K562 (cell line): Measurements from ENCODE around the gene PLD3. TPM values are rescaled to one million over a fixed set of nuclear protein-coding genes. Genes with fewer than 3 reads are reported as not detected.

ENCODE experiments used
- DNMT1 ChIP-seq: fragments of 450-650 bp; IDR thresholded peaks from 2 replicates; pipeline ENCODE4 v1.6.1; 2016; ENCODE audit warnings: antibody characterized with exemption, mild to moderate bottlenecking
- E2F3 ChIP-seq: fragments of 250-450 bp; sonication (Bioruptor Pico); IDR thresholded peaks from 2 replicates; pipeline ENCODE4 v1.4.0; 2020; ENCODE audit warnings: mild to moderate bottlenecking
- ETV1 ChIP-seq: fragments of 450-650 bp; conservative IDR thresholded peaks from 2 replicates; pipeline ENCODE4 v1.6.1; 2016; ENCODE audit warnings: missing genetic modification characterization, control low read depth, low read depth, missing compliant biosample characterization
- HDAC1 ChIP-seq, 2 experiments: fragments of 450-650 bp; IDR thresholded peaks; 2 replicates each; pipeline ENCODE4 v1.6.1; 2016 to 2017; ENCODE audit warnings: inconsistent platforms in 1 of 2, mild to moderate bottlenecking in 1 of 2, moderate library complexity in 1 of 2
- JUND ChIP-seq, 2 experiments: IDR thresholded peaks; 2 replicates in 1 of 2; 3 replicates in 1 of 2; pipeline ENCODE4 v1.6.1; 2011; ENCODE audit warnings: borderline replicate concordance in 2 of 2, low read depth in 2 of 2, low read length in 2 of 2, improper control_type of control experiment in 1 of 2, missing biosample characterization in 1 of 2, missing genetic modification characterization in 1 of 2, missing genetic modification reagents in 1 of 2
- PPARD ChIP-seq: fragments of 250-450 bp; sonication (Bioruptor Pico); IDR thresholded peaks from 2 replicates; pipeline ENCODE4 v1.8.0; 2022; ENCODE audit warnings: inconsistent platforms, mild to moderate bottlenecking, moderate library complexity
- RBM14 ChIP-seq: fragments of 200-400 bp; formaldehyde crosslinking; IDR thresholded peaks from 2 replicates; pipeline ENCODE4 v1.6.1; 2018; ENCODE audit warnings: low read depth, mild to moderate bottlenecking, low read length, moderate library complexity, borderline replicate concordance; ENCODE audit not compliant: insufficient read depth
- RBM17 ChIP-seq: fragments of 200-400 bp; formaldehyde crosslinking; IDR thresholded peaks from 2 replicates; pipeline ENCODE4 v1.6.1; 2017; ENCODE audit warnings: low read depth, mild to moderate bottlenecking, low read length, borderline replicate concordance
- SRSF7 ChIP-seq: fragments of 200-400 bp; formaldehyde crosslinking; optimal IDR thresholded peaks from 2 replicates; pipeline ENCODE3; 2017; ENCODE audit warnings: mild to moderate bottlenecking, low read depth, low read length
- TAF1 ChIP-seq: IDR thresholded peaks from 2 replicates; pipeline ENCODE4 v1.6.1; 2011; ENCODE audit warnings: mild to moderate bottlenecking, low read length, moderate library complexity; ENCODE audit not compliant: insufficient read depth, control insufficient read depth, severe bottlenecking; ENCODE audit errors: extremely low read depth
- TARDBP ChIP-seq: fragments of 450-650 bp; IDR thresholded peaks from 2 replicates; pipeline ENCODE4 v1.6.1; 2016
- THRAP3 ChIP-seq: fragments of 450-650 bp; IDR thresholded peaks from 2 replicates; pipeline ENCODE4 v1.6.1; 2016; ENCODE audit warnings: mild to moderate bottlenecking, inconsistent platforms, borderline replicate concordance
- TRIM24 ChIP-seq, 2 experiments: fragments of 450-650 bp; IDR thresholded peaks; 2 replicates each; pipeline ENCODE4 v1.6.1; 2016
- TSC22D4 ChIP-seq: fragments of 450-650 bp; IDR thresholded peaks from 2 replicates; pipeline ENCODE4 v1.6.1; 2016; ENCODE audit warnings: missing genetic modification characterization, missing biosample characterization, control low read depth
- ZBTB1 ChIP-seq: sonication (generic); formaldehyde crosslinking; IDR thresholded peaks from 2 replicates; pipeline ENCODE4 v1.8.1; 2023; ENCODE audit warnings: missing genetic modification reagents, low read depth, mild to moderate bottlenecking, borderline replicate concordance
- ZNF121 ChIP-seq: sonication (generic); formaldehyde crosslinking; conservative IDR thresholded peaks from 2 replicates; pipeline ENCODE4 v1.8.0; 2022; ENCODE audit warnings: missing genetic modification reagents
- ZNF263 ChIP-seq: sonication (generic); formaldehyde crosslinking; IDR thresholded peaks from 2 replicates; pipeline ENCODE4 v1.8.0; 2022; ENCODE audit warnings: mild to moderate bottlenecking, missing genetic modification reagents, borderline replicate concordance
- ZNF384 ChIP-seq: IDR thresholded peaks from 2 replicates; pipeline ENCODE4 v1.6.1; 2012; ENCODE audit warnings: low read depth, low read length, improper control_type of control experiment
- polyA plus RNA-seq, 8 experiments: library from polyadenylated mRNA; depleted of rRNA in 4 of 8; stranded (reverse) in 5 of 8; unstranded in 3 of 8; fragments of >200 nt; fragmentation: Nextera tagmentation in 2 of 8; fragmentation: Illumina TruSeq in 1 of 8; extraction: Ambion mirVana in 2 of 8; extraction: Trizol in 1 of 8; gene quantifications; 2 replicates each; pipeline versions ENCODE4 v1.2.1 to v1.2.3, GENCODE V29; 2011 to 2014; ENCODE audit warnings: inconsistent platforms in 1 of 8, missing spikeins in 1 of 8
- total RNA-seq, 7 experiments: library from RNA; depleted of rRNA in 6 of 7; stranded (reverse); fragments of >200 nt in 6 of 7; fragmentation: Illumina TruSeq in 2 of 7; extraction: Trizol in 2 of 7; gene quantifications; 2 replicates each; pipeline versions ENCODE4 v1.2.1 to v1.2.3, GENCODE V29; 2011 to 2021; ENCODE audit warnings: low replicate concordance in 1 of 7
- TF ChIP-seq, protein P1 (sequence below): sonication (generic); formaldehyde crosslinking; IDR thresholded peaks from 2 replicates; pipeline ENCODE4 v1.8.0; 2023; ENCODE audit warnings: mild to moderate bottlenecking, missing genetic modification reagents
- TF ChIP-seq, protein P2 (sequence below): fragments of 450-650 bp; IDR thresholded peaks from 2 replicates; pipeline ENCODE4 v1.6.1; 2017; ENCODE audit warnings: antibody characterized with exemption

The PLD3 gene
- total and polyA plus RNA-seq, 9 of the 15 experiments (the other 6 are each of a cell fraction or from before 2014, with no cell fraction given): 2.3 to 128 (median 72.7) TPM

DNA sequence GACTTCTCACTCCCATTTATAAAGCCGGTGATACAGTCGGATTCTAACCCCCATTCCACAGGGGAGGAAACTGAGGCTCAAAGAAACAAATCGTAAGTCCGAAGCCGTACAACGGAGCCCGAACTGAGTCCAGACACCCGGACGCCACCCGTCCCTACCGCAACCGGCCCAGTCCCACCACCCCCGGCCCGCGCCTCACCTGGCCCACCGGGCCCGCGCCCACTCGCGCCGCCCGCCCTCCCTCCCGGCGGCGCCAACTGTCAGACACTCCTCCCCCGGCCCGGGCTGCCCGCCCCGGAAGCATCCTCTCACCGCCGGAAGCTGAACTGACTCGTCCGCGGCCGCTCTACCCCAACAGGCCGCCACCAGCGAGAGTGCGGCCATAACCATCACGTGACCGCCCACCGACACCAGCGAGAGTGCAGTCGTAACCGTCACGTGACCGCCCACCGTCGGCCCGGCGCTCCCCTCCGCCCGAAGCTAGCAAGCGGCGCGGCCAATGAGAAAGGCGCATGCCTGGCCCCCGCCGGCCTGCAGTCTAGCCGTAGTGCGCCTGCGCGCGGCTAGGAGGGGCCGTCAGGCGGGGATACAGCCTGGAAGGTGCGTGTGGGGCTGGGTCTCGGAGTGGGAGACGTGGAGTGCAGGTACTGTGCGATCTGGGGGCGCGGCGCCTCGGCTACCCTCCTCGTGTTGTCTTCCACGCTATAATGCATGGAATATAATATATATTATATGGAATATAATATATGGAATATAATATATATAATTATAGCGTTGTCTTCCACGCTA lies at the start of gene PLD3, which contains the start of gene C19orf47 (continued):
- peak; percentile 54; the same call in 1 of the 2 replicates for TF ChIP-seq ETV1 (tag)
- TF ChIP-seq TRIM24 (IDR thresholded peaks at IDR 0.05): no peak
- TF ChIP-seq PPARD (CRISPR knock-in tag): no peak
- TF ChIP-seq ZNF263 (CRISPR knock-in tag): peak; percentile 30; the same call in 1 of the 2 replicates
- TF ChIP-seq JUND (IDR thresholded peaks at IDR 0.05; ENCODE audit: borderline replicate concordance, low read depth, low read length): peak; percentile 79
- no peak; the same call in 2 of the 3 replicates for TF ChIP-seq JUND (tag; IDR thresholded peaks at IDR 0.05; ENCODE audit: borderline replicate concordance, low read depth, low read length)
- TF ChIP-seq SRSF7: no peak
- TF ChIP-seq DNMT1: no peak
- 0 out of 4 replicates have a peak, but pooled peaks of 1 of the 2 experiments have one; percentile 10 for TF ChIP-seq HDAC1 (IDR thresholded peaks at IDR 0.05)
- TF ChIP-seq TARDBP: no peak
- TF ChIP-seq, protein P1, sequence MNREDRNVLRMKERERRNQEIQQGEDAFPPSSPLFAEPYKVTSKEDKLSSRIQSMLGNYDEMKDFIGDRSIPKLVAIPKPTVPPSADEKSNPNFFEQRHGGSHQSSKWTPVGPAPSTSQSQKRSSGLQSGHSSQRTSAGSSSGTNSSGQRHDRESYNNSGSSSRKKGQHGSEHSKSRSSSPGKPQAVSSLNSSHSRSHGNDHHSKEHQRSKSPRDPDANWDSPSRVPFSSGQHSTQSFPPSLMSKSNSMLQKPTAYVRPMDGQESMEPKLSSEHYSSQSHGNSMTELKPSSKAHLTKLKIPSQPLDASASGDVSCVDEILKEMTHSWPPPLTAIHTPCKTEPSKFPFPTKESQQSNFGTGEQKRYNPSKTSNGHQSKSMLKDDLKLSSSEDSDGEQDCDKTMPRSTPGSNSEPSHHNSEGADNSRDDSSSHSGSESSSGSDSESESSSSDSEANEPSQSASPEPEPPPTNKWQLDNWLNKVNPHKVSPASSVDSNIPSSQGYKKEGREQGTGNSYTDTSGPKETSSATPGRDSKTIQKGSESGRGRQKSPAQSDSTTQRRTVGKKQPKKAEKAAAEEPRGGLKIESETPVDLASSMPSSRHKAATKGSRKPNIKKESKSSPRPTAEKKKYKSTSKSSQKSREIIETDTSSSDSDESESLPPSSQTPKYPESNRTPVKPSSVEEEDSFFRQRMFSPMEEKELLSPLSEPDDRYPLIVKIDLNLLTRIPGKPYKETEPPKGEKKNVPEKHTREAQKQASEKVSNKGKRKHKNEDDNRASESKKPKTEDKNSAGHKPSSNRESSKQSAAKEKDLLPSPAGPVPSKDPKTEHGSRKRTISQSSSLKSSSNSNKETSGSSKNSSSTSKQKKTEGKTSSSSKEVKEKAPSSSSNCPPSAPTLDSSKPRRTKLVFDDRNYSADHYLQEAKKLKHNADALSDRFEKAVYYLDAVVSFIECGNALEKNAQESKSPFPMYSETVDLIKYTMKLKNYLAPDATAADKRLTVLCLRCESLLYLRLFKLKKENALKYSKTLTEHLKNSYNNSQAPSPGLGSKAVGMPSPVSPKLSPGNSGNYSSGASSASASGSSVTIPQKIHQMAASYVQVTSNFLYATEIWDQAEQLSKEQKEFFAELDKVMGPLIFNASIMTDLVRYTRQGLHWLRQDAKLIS (CRISPR knock-in tag): 0 out of 2 replicates have a peak, but pooled peaks have one; percentile 67
- TF ChIP-seq TSC22D4: no peak
- TF ChIP-seq RBM17: no peak
- no peak for TF ChIP-seq RBM14
- TF ChIP-seq TAF1: peak; percentile 85
- no peak for TF ChIP-seq ZNF121 (CRISPR knock-in tag)
- no peak for TF ChIP-seq THRAP3
- TF ChIP-seq, protein P2, sequence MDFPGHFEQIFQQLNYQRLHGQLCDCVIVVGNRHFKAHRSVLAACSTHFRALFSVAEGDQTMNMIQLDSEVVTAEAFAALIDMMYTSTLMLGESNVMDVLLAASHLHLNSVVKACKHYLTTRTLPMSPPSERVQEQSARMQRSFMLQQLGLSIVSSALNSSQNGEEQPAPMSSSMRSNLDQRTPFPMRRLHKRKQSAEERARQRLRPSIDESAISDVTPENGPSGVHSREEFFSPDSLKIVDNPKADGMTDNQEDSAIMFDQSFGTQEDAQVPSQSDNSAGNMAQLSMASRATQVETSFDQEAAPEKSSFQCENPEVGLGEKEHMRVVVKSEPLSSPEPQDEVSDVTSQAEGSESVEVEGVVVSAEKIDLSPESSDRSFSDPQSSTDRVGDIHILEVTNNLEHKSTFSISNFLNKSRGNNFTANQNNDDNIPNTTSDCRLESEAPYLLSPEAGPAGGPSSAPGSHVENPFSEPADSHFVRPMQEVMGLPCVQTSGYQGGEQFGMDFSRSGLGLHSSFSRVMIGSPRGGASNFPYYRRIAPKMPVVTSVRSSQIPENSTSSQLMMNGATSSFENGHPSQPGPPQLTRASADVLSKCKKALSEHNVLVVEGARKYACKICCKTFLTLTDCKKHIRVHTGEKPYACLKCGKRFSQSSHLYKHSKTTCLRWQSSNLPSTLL: no peak
- no peak for TF ChIP-seq ZNF384
- TF ChIP-seq ZBTB1 (CRISPR knock-in tag): peak; percentile 76; the same call in 1 of the 2 replicates
- no peak for TF ChIP-seq E2F3
